Spinal cord (tissue), 10 donors: ENCODE data around the gene ARVCF. TPM values are rescaled to one million over a fixed set of nuclear protein-coding genes. Genes with fewer than 3 reads are reported as not detected.
"Not testable (repeated sequence)": the region's sequence is repeated elsewhere in the genome, so short reads cannot be mapped to it uniquely, and the experiment has no call there.

Source experiments
- DNase-seq, 6 donors: peaks; one replicate each; pipeline versions ENCODE4 v3.0.0 to v3.0.0-alpha.2; 2013 to 2015; ENCODE audit warnings: low spot score in 6 of 6, low read depth in 4 of 6
- H3K27ac ChIP-seq: one replicate; pipeline ENCODE4 v1.5.1; 2013; ENCODE audit warnings: low read depth, low read length, control low read depth
- H3K27me3 ChIP-seq: one replicate; pipeline ENCODE4 v1.6.1; 2013; ENCODE audit warnings: low read length; ENCODE audit not compliant: control insufficient read depth, insufficient read depth
- H3K36me3 ChIP-seq: one replicate; pipeline ENCODE4 v1.6.1; 2013; ENCODE audit warnings: low read length; ENCODE audit not compliant: control insufficient read depth, insufficient read depth
- H3K4me1 ChIP-seq: one replicate; pipeline ENCODE4 v1.6.1; 2013; ENCODE audit warnings: low read length; ENCODE audit not compliant: control insufficient read depth, insufficient read depth
- H3K4me3 ChIP-seq: one replicate; pipeline ENCODE4 v1.5.1; 2013; ENCODE audit warnings: low read depth, low read length, control low read depth
- H3K9me3 ChIP-seq: one replicate; pipeline ENCODE4 v1.6.1; 2013; ENCODE audit warnings: low read length; ENCODE audit not compliant: control insufficient read depth, insufficient read depth
- WGBS: methylation state at CpG from one replicate; pipeline ENCODE4 v1.1.5; 2013; ENCODE audit warnings: missing lambda C conversion rate; ENCODE audit not compliant: insufficient coverage; 5-methylcytosine and 5-hydroxymethylcytosine counted together
- polyA plus RNA-seq, 2 donors: library from polyadenylated mRNA; unstranded; fragments of 120-200 nt; gene quantifications; one replicate each; pipeline ENCODE4 v1.2.1, GENCODE V29; 2013; ENCODE audit not compliant: insufficient read length in 2 of 2
- total RNA-seq, 2 donors: library from RNA; depleted of rRNA in 1 of 2; stranded (reverse); fragments of 120-200 nt in 1 of 2; fragments of >200 nt in 1 of 2; gene quantifications; one replicate each; pipeline versions ENCODE4 v1.2.3 to v1.2.4, GENCODE V29; 2013 to 2014
- donor health status: healthy.

The ARVCF gene
- total and polyA plus RNA-seq, 4 donors, result 43.5 to 132 (median 84.2) TPM

DNA sequence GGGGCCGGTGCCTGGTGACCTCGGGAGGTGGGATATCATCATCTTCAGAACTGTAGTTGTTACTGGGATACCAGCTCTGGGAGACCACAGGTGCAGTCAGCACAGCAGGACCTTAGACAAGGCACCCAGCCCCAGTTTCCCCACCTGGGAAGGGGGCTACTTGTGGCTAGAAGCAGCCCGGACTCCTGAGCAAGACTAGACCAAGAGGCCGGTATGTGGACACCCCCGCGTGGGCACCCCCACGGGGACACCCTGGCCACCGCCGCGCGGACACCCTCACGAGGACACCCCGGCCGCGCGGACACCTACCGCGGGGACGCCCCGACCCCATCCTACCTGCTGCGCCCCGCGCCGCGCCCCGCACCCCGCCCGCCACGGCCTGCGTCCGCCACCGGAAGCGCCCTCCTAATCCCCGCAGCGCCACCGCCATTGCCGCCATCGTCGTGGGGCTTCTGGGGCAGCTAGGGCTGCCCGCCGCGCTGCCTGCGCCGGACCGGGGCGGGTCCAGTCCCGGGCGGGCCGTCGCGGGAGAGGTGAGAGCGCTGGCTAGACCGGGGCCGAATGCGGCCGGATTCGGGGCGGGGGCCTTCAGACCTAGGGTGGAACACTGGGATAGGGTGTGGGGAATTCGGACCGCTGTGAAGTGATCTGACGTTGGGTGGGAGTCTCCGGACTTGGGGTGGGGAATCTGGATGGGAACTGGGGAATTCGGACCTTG lies 75.1 kb downstream of the ARVCF start, which contains the start of the genes COMT and TXNRD2:
Gene COMT, plus strand, starts transcription at position 408 of the 718 bp plus-strand sequence. CDS start 20,755 bp downstream, outside the sequence.
Gene TXNRD2, minus strand, starts transcription at position 454 of the 718 bp plus-strand sequence. Its CDS starts 15 bp downstream, at position 439.
- peak in 2 of 6 donors; percentile 84 for DNase-seq
- H3K4me3 ChIP-seq, result peak within 1 kb of the TSS; percentile 63
- WGBS, result 2% methylated on average over 63 of the region's 63 CpGs
- no peaks in the 10 kb centered on the region for H3K36me3 ChIP-seq
- peaks cover 35% of the 10 kb centered on the region for H3K4me1 ChIP-seq
- H3K9me3 ChIP-seq, result no peaks in the 10 kb centered on the region
- no peaks in the 10 kb centered on the region for H3K27me3 ChIP-seq
- H3K27ac ChIP-seq, result peak within 1 kb of the TSS; percentile 93

DNA sequence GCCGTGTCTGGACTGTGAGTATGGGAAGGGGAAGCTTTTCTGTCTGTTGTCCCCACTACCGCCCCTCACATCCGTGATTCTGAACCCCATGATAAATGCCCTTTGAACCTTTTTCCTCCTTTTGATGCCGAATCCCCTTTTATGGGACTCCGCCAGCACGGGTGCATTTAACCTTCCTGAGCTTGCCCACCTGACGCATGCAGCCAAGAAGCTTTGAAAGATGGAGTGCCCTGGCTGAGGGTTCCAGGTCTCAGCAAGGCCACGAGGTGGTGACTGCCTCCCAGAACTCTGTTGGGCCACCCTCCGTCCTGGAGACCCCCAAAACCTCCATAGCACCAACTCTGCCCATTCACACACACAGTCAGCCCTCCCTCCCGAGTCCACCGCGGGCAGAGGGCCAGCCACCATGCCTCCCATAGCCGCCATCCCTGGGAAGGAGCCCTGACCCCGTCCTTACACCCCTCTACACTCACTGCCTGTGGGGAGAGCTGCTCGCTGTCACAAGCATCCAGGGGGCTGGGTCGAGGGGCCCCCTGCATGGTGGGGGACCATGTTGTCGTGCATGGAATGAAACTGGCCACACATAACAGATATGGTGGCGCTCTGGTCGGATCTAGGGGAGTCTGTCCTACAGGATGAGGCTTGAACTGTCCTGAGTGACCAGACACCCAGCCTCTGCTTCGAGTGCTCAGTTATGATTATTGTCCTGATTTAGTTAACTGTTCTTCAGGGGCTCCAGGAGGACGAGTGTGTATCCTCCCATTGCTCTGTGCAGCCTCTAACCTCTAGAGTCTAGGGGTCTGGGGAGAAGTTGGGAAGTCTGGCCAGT lies 75.9 kb downstream of the ARVCF start:
- H3K36me3 ChIP-seq, result no peaks in the 10 kb centered on the region
- H3K4me1 ChIP-seq, result peaks cover 35% of the 10 kb centered on the region
- peak overlapping the region; percentile 59 for H3K4me3 ChIP-seq
- WGBS, result 77% methylated on average over 12 of the region's 21 CpGs
- peak overlapping the region; percentile 15 for H3K27ac ChIP-seq
- no peak for DNase-seq
- H3K9me3 ChIP-seq, result no peaks in the 10 kb centered on the region
- no peaks in the 10 kb centered on the region for H3K27me3 ChIP-seq

- WGBS, result 89% methylated on average over 10 of the region's 16 CpGs
- no peak for DNase-seq
- Histone ChIP-seq H3K27ac (no peak overlapping the region), H3K4me3 (no peak overlapping the region), H3K27me3 (no peaks in the 10 kb centered on the region), H3K9me3 (no peaks in the 10 kb centered on the region), H3K36me3 (peaks cover 2% of the 10 kb centered on the region), H3K4me1 (peaks cover 25% of the 10 kb centered on the region)
Observed at GRCh38 chr22:19937616-19938473, 78.8 kb downstream of the ARVCF start.

DNA sequence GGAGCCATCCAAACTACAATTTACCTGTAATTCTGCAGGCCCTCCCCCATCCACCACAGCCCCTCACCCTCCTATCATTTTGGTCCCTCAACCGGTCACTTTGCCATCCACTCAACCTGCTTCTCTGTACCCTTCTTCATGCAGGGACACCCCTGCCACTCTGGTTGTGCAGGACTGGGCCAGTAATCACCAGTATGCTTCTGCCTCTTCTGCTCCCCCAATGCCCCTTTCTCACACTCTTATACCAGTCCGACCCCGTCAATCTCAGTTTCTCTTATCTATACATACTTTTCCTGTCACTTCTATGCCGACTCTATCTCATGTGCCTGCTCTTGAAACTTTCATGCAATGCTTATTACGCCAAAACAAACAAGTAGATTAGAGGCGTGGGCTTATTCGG lies 80.1 kb downstream of the ARVCF start:
- H3K27ac ChIP-seq, result no peak overlapping the region
- no peaks in the 10 kb centered on the region for H3K27me3 ChIP-seq
- no peaks in the 10 kb centered on the region for H3K9me3 ChIP-seq
- 98% methylated on average over 7 of the region's 7 CpGs for WGBS
- peaks cover 5% of the 10 kb centered on the region for H3K36me3 ChIP-seq
- no peak for DNase-seq
- peaks cover 15% of the 10 kb centered on the region for H3K4me1 ChIP-seq
- H3K4me3 ChIP-seq, result no peak overlapping the region

- not testable (repeated sequence) for H3K27ac ChIP-seq, DNase-seq, H3K9me3 ChIP-seq, H3K4me1 ChIP-seq, H3K4me3 ChIP-seq, H3K27me3 ChIP-seq
- peaks cover 11% of the 10 kb centered on the region for H3K36me3 ChIP-seq
- WGBS, result 94% methylated on average over 9 of the region's 11 CpGs
Observed at GRCh38 chr22:19935123-19935718, 81.4 kb downstream of the ARVCF start.

GRCh38 chr22:19933341-19934241 lies 83.0 kb downstream of the ARVCF start:
- Histone ChIP-seq H3K4me3 (no peak overlapping the region), H3K4me1 (peaks cover 4% of the 10 kb centered on the region), H3K9me3 (no peaks in the 10 kb centered on the region), H3K27ac (no peak overlapping the region), H3K36me3 (peaks cover 17% of the 10 kb centered on the region), H3K27me3 (no peaks in the 10 kb centered on the region)
- WGBS, result 85% methylated on average over 8 of the region's 9 CpGs
- no peak for DNase-seq

DNA sequence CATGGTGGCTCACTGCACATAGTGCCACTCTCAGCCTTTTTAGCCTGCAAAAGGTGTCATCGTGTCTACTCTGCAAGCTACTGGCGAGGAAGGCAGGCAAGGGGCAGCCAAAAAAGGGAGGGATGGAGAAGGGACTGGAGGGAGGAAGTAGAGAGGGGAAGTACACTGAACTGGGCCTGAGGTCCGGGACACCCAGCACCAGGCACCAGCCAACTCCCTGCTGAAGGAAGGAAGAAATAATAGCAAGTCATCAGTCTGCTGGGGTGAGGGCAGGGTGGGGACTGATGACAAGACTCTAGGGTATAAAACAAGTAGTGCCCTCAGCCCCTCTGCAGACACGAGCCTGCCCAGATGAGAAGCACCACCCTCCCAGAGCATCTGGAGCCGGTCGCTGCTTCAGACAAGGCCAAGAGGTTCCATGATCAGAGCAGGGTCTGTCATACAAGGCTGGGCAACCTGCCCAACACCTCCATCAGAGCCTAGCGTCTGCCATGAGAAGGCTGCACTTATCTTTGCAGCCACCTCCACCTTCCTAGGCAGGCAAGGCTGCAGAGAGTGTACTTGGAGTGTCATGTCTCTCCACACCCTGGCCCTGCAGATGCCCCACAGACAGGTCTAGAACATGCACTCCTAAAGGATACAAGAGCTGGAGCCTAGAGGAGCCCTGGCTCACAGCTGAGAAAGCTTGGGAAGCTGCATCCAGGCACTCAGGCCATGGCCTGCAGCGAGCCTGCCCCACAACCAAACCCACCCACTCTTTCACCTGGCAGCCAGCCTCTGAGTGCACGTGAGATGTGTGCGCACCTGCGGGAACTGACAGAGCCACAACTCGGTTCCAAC lies 84.0 kb downstream of the ARVCF start:
- H3K9me3 ChIP-seq, result no peaks in the 10 kb centered on the region
- 74% methylated on average over 11 of the region's 12 CpGs for WGBS
- H3K36me3 ChIP-seq, result peaks cover 17% of the 10 kb centered on the region
- H3K27ac ChIP-seq, result no peak overlapping the region
- H3K4me3 ChIP-seq, result no peak overlapping the region
- H3K27me3 ChIP-seq, result no peaks in the 10 kb centered on the region
- H3K4me1 ChIP-seq, result peaks cover 4% of the 10 kb centered on the region
- DNase-seq, result peak in 1 of 6 donors; percentile 12

- H3K4me3 ChIP-seq, result no peak overlapping the region
- 95% methylated on average over 6 of the region's 8 CpGs for WGBS
- no peak for DNase-seq
- no peaks in the 10 kb centered on the region for H3K9me3 ChIP-seq
- H3K27me3 ChIP-seq, result no peaks in the 10 kb centered on the region
- H3K27ac ChIP-seq, result no peak overlapping the region
- H3K4me1 ChIP-seq, result peaks cover 4% of the 10 kb centered on the region
- peaks cover 17% of the 10 kb centered on the region for H3K36me3 ChIP-seq
Observed at GRCh38 chr22:19931514-19931913, 85.1 kb downstream of the ARVCF start.
